Limb (tissue), 2 donors: Measurements from ENCODE around the gene COL10A1.

Experiments used
- DNase-seq, 2 donors: peaks; one replicate each; pipeline ENCODE4 v3.0.0-alpha.2; 2016; ENCODE audit errors: extremely low spot score in 2 of 2

Gene COL10A1

GRCh38 chr6:116087437-116088027, 38.4 kb downstream of the COL10A1 start:
- DNase-seq, result no peak

GRCh38 chr6:116084284-116084683, 41.6 kb downstream of the COL10A1 start:
- DNase-seq, result no peak

GRCh38 chr6:116083052-116083451, 42.9 kb downstream of the COL10A1 start:
- no peak for DNase-seq

- DNase-seq, result no peak
Observed at GRCh38 chr6:116078945-116079344, 47.0 kb downstream of the COL10A1 start.

- no peak for DNase-seq
Observed at GRCh38 chr6:116078522-116078921, 47.4 kb downstream of the COL10A1 start.

- DNase-seq, result no peak
Observed at GRCh38 chr6:116074732-116075390, 51.1 kb downstream of the COL10A1 start.

- no peak for DNase-seq
Observed at GRCh38 chr6:116073765-116074440, 52.0 kb downstream of the COL10A1 start.

GRCh38 chr6:116072368-116072767, 53.6 kb downstream of the COL10A1 start:
- DNase-seq, result no peak

- peak in 1 of 2 donors; percentile 29 for DNase-seq
Observed at GRCh38 chr6:116070616-116071389, 55.1 kb downstream of the COL10A1 start.

GRCh38 chr6:116070101-116070500, 55.8 kb downstream of the COL10A1 start:
- no peak for DNase-seq
